Thymus (tissue), 11 donors: ENCODE results near the gene CHTF8. TPM values are rescaled to one million over a fixed set of nuclear protein-coding genes. Genes with fewer than 3 reads are reported as not detected.

Source experiments
- DNase-seq, 9 donors: peaks; one replicate each; pipeline ENCODE4 v3.0.0-alpha.2; 2013; ENCODE audit warnings: low spot score in 9 of 9, low read depth in 6 of 9, missing footprints in 1 of 9
- H3K27ac ChIP-seq, 2 donors: one replicate each; pipeline ENCODE4 v1.5.1; 2013; ENCODE audit warnings: control low read depth in 1 of 2, low read depth in 1 of 2, low read length in 1 of 2, mild to moderate bottlenecking in 1 of 2, moderate library complexity in 1 of 2
- H3K27me3 ChIP-seq, 2 donors: one replicate each; pipeline ENCODE4 v1.5.1; 2013; ENCODE audit warnings: low read length in 1 of 2; ENCODE audit not compliant: control insufficient read depth in 2 of 2, insufficient read depth in 1 of 2
- H3K36me3 ChIP-seq, 2 donors: one replicate each; pipeline ENCODE4 v1.5.1; 2013; ENCODE audit warnings: low read length in 1 of 2, mild to moderate bottlenecking in 1 of 2, moderate library complexity in 1 of 2; ENCODE audit not compliant: control insufficient read depth in 2 of 2, insufficient read depth in 2 of 2
- H3K4me1 ChIP-seq, 2 donors: one replicate each; pipeline ENCODE4 v1.5.1; 2013; ENCODE audit warnings: low read length in 2 of 2; ENCODE audit not compliant: control insufficient read depth in 2 of 2, insufficient read depth in 2 of 2
- H3K4me3 ChIP-seq, 2 donors: one replicate each; pipeline ENCODE4 v1.5.1; 2013; ENCODE audit warnings: low read length in 2 of 2, control low read depth in 1 of 2, mild to moderate bottlenecking in 1 of 2
- H3K9me3 ChIP-seq, 2 donors: one replicate each; pipeline ENCODE4 v1.5.1; 2013; ENCODE audit warnings: low read length in 1 of 2, mild to moderate bottlenecking in 1 of 2; ENCODE audit not compliant: control insufficient read depth in 2 of 2, insufficient read depth in 1 of 2
- WGBS: extraction: QIAGEN DNeasy Blood & Tissue Kit; methylation state at CpG from one replicate; pipeline ENCODE4 v1.1.7; 2013; 5-methylcytosine and 5-hydroxymethylcytosine counted together
- polyA plus RNA-seq: library from polyadenylated mRNA; stranded (reverse); fragments of 200-250 nt; gene quantifications from one replicate; pipeline ENCODE4 v1.2.3, GENCODE V29; 2013
- total RNA-seq: library from RNA; stranded (reverse); fragments of 120-200 nt; gene quantifications from one replicate; pipeline ENCODE4 v1.2.4, GENCODE V29; 2013
- donor health status: healthy.

CHTF8 gene
- total and polyA plus RNA-seq, 2 donors = 35.3 to 64.4 TPM

GRCh38 chr16:69088684-69089083 is 43.7 kb downstream of the CHTF8 start:
- no peak overlapping the region for H3K27ac ChIP-seq
- H3K9me3 ChIP-seq = no peaks in the 10 kb centered on the region
- DNase-seq = no peak
- H3K36me3 ChIP-seq = no peaks in the 10 kb centered on the region
- H3K4me1 ChIP-seq = peaks cover 0 to 11% of the 10 kb centered on the region in 2 donors
- 91% methylated on average over 4 of the region's 4 CpGs for whole genome bisulfite sequencing
- H3K27me3 ChIP-seq = no peaks in the 10 kb centered on the region
- no peak overlapping the region for H3K4me3 ChIP-seq

DNA sequence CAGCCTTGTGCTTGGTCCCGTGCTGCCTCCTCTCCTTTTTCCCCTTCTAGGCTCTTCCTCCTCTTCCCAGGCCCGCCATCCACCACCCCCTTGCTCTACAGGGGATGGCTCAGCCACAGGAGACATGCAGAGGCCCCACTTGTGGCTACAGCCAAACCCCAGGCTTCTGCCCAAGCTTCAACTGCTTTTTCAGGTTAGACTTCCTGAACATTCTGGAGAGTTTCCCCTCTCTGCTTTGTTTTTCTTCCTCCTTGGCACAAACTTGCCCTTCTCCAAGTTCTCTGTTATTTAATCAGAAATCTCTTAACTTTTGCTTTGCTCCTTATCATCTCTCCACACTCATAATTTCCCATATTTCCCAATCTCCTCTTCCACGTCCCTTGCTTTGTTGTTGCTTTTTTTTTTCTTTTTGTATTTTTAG is 45.2 kb downstream of the CHTF8 start:
- WGBS = 38% methylated on average over 3 of the region's 3 CpGs
- H3K27ac ChIP-seq = no peak overlapping the region
- H3K27me3 ChIP-seq = no peaks in the 10 kb centered on the region
- no peak for DNase-seq
- peaks cover 0 to 11% of the 10 kb centered on the region in 2 donors for H3K4me1 ChIP-seq
- no peaks in the 10 kb centered on the region for H3K36me3 ChIP-seq
- no peak overlapping the region for H3K4me3 ChIP-seq
- no peaks in the 10 kb centered on the region for H3K9me3 ChIP-seq

DNA sequence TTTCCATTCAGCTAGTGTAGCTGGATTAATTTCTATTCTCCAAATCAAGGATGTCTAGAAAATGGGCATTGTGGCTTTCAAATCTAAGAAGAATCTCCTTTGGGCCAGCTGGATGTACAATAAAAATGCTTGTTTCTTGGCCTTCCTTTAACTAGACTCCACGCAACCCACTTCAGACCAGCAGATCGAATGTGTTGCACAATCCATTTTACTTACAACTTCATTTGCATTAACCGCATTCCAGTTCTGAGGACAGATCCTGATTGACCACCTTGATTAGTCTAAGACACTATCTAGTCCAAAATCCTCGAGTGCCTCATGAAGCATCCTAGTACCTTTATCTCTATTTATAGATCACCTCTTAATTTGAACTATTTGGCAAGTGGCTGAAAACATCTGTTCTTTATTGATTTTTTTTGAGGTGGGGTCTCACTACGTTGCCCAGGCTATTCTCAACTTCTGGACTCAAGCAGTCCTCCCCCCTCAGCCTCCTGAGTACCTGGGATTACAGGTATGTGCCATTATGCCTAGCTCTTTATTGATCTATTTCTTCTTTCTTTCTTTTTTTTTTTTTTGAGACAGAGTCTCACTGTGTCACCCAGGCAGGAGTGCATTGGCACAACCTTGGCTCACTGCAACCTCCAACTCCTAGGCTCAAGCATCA is 47.2 kb downstream of the CHTF8 start:
- H3K4me3 ChIP-seq = no peak overlapping the region
- no peaks in the 10 kb centered on the region for H3K27me3 ChIP-seq
- H3K9me3 ChIP-seq = no peaks in the 10 kb centered on the region
- no peak for DNase-seq
- H3K4me1 ChIP-seq = peaks cover 0 to 11% of the 10 kb centered on the region in 2 donors
- no peak overlapping the region for H3K27ac ChIP-seq
- WGBS = 98% methylated on average over 5 of the region's 5 CpGs
- H3K36me3 ChIP-seq = no peaks in the 10 kb centered on the region

- Histone ChIP-seq H3K36me3 (no peaks in the 10 kb centered on the region), H3K9me3 (no peaks in the 10 kb centered on the region), H3K4me1 (peaks cover 0 to 6% of the 10 kb centered on the region in 2 donors), H3K4me3 (no peak overlapping the region), H3K27me3 (no peaks in the 10 kb centered on the region), H3K27ac (no peak overlapping the region)
- WGBS = 98% methylated on average over 2 of the region's 2 CpGs
- DNase-seq = no peak
Measured at GRCh38 chr16:69084289-69084688, 48.1 kb downstream of the CHTF8 start.

GRCh38 chr16:69083306-69083941 is 49.0 kb downstream of the CHTF8 start:
- H3K4me1 ChIP-seq = peaks cover 0 to 5% of the 10 kb centered on the region in 2 donors
- DNase-seq = no peak
- no peaks in the 10 kb centered on the region for H3K9me3 ChIP-seq
- 97% methylated on average over 16 of the region's 16 CpGs for WGBS
- H3K27me3 ChIP-seq = no peaks in the 10 kb centered on the region
- H3K36me3 ChIP-seq = no peaks in the 10 kb centered on the region
- H3K4me3 ChIP-seq = no peak overlapping the region
- no peak overlapping the region for H3K27ac ChIP-seq

- Histone ChIP-seq H3K4me1 (no peaks in the 10 kb centered on the region), H3K9me3 (no peaks in the 10 kb centered on the region), H3K27ac (no peak overlapping the region), H3K4me3 (no peak overlapping the region), H3K36me3 (no peaks in the 10 kb centered on the region), H3K27me3 (no peaks in the 10 kb centered on the region)
- over 99% methylated on average over 2 of the region's 2 CpGs for WGBS
- DNase-seq = no peak
Measured at GRCh38 chr16:69079697-69080096, 52.7 kb downstream of the CHTF8 start.

- H3K27ac ChIP-seq = no peak overlapping the region
- no peaks in the 10 kb centered on the region for H3K36me3 ChIP-seq
- H3K27me3 ChIP-seq = no peaks in the 10 kb centered on the region
- DNase-seq = no peak
- H3K4me3 ChIP-seq = no peak overlapping the region
- 96% methylated on average over 7 of the region's 7 CpGs for WGBS
- H3K4me1 ChIP-seq = peaks cover 0 to 1% of the 10 kb centered on the region in 2 donors
- H3K9me3 ChIP-seq = no peaks in the 10 kb centered on the region
Measured at GRCh38 chr16:69078073-69078472, 54.3 kb downstream of the CHTF8 start.

DNA sequence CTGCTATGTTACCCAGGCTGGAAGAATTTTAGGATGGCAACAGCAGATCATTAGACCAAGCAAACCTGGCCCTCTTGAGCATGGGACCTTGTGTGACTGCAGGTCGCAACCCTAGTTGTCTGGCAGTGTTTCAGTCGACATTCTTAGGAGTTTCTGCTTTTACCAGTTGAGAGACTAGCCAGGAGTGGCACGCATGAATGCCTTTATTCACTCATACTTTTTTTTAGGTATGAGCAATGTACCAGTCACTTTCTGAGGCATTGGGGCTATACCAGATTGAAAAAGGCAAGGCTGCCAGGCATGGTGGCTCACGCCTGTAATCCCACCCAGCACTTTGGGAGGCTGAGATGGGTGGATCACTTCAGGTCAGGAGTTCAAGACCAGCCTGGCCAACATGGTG is 55.1 kb downstream of the CHTF8 start:
- peaks cover 3 to 7% of the 10 kb centered on the region in 2 donors for H3K4me1 ChIP-seq
- DNase-seq = no peak
- H3K27ac ChIP-seq = no peak overlapping the region
- no peak overlapping the region for H3K4me3 ChIP-seq
- no peaks in the 10 kb centered on the region for H3K9me3 ChIP-seq
- no peaks in the 10 kb centered on the region for H3K27me3 ChIP-seq
- H3K36me3 ChIP-seq = no peaks in the 10 kb centered on the region
- WGBS = 98% methylated on average over 4 of the region's 4 CpGs

- WGBS = 96% methylated on average over 10 of the region's 10 CpGs
- H3K27ac ChIP-seq = no peak overlapping the region
- H3K9me3 ChIP-seq = no peaks in the 10 kb centered on the region
- H3K4me1 ChIP-seq = peaks cover 3 to 12% of the 10 kb centered on the region in 2 donors
- H3K36me3 ChIP-seq = no peaks in the 10 kb centered on the region
- no peak overlapping the region for H3K4me3 ChIP-seq
- DNase-seq = no peak
- no peaks in the 10 kb centered on the region for H3K27me3 ChIP-seq
Measured at GRCh38 chr16:69073181-69073702, 59.1 kb downstream of the CHTF8 start.
